T-cell (primary cell): Measurements from ENCODE around the gene AMER1. TPM values are rescaled to one million over a fixed set of nuclear protein-coding genes. Genes with fewer than 3 reads are reported as not detected.

ENCODE experiments used
- ATAC-seq, 4 experiments: fragments of 200-7000 bp in 3 of 4; fragments of 150-1000 bp in 1 of 4; cut with Tn5 transposase; replicated peaks in 1 of 4; 1 replicate in 3 of 4; 2 replicates in 1 of 4; pipeline ENCODE4 v1.10.0; 2021; ENCODE audit warnings: moderate library complexity in 3 of 4, mild to moderate bottlenecking in 2 of 4, moderate number of reproducible peaks in 1 of 4
- CTCF ChIA-PET, 2 donors: fragments of 300-600 bp; sonication (Branson Sonifier 250); formaldehyde crosslinking; loops; one replicate each; lab custom pipeline; 2022; ENCODE audit warnings: antibody characterized with exemption in 2 of 2; lab: Charles Lee
- POLR2A ChIA-PET, 2 donors: fragments of 300-600 bp; sonication (Branson Sonifier 250); formaldehyde crosslinking; loops; one replicate each; lab custom pipeline; 2022; ENCODE audit warnings: antibody characterized with exemption in 2 of 2; lab: Charles Lee
- DNase-seq, 35 experiments: peaks; one replicate each; pipeline versions ENCODE4 v3.0.0 to v3.0.0-alpha.2; 2013 to 2023
- H3K27ac ChIP-seq: one replicate; pipeline ENCODE4 v1.5.1; 2013; ENCODE audit warnings: low read length
- H3K27me3 ChIP-seq, 2 experiments: replicated peaks in 1 of 2; 1 replicate in 1 of 2; 2 replicates in 1 of 2; pipeline versions ENCODE4 v1.6.1 to v1.7.0; 2013; ENCODE audit warnings: low read length in 1 of 2, mixed read lengths in 1 of 2; ENCODE audit not compliant: control insufficient read depth in 2 of 2, insufficient read depth in 2 of 2; ENCODE audit errors: extremely low read depth in 1 of 2
- H3K36me3 ChIP-seq, 2 donors: 1 replicate in 1 of 2; 2 replicates in 1 of 2; pipeline versions ENCODE4 v1.6.1 to v1.7.0; 2013; ENCODE audit warnings: low read length in 1 of 2; ENCODE audit not compliant: control insufficient read depth in 2 of 2, insufficient read depth in 1 of 2; ENCODE audit errors: extremely low read depth in 1 of 2
- H3K4me1 ChIP-seq, 2 experiments: 1 replicate in 1 of 2; 2 replicates in 1 of 2; pipeline versions ENCODE4 v1.6.1 to v1.7.0; 2013; ENCODE audit warnings: low read length in 2 of 2, mixed read lengths in 1 of 2; ENCODE audit not compliant: insufficient read depth in 2 of 2, control insufficient read depth in 1 of 2; ENCODE audit errors: extremely low read depth in 1 of 2
- H3K4me3 ChIP-seq, 2 donors: 1 replicate in 1 of 2; 2 replicates in 1 of 2; pipeline versions ENCODE4 v1.5.1 to v1.7.0; 2013; ENCODE audit warnings: mild to moderate bottlenecking in 2 of 2, low read length in 1 of 2, moderate library complexity in 1 of 2; ENCODE audit not compliant: control insufficient read depth in 1 of 2; ENCODE audit errors: extremely low read depth in 1 of 2
- H3K9me3 ChIP-seq: 2 replicates; pipeline ENCODE4 v1.7.0; 2013
- H3K27ac Mint-ChIP-seq, 2 donors: one replicate each; pipeline ENCODE4 v1.8.0; 2020 to 2021; ENCODE audit warnings: mild to moderate bottlenecking in 2 of 2, mixed read lengths in 2 of 2
- H3K27me3 Mint-ChIP-seq, 2 donors: one replicate each; pipeline ENCODE4 v1.8.0; 2021 to 2022; ENCODE audit warnings: mixed read lengths in 2 of 2
- H3K36me3 Mint-ChIP-seq: one replicate; pipeline ENCODE4 v1.8.0; 2021; ENCODE audit warnings: mixed read lengths
- H3K4me1 Mint-ChIP-seq, 3 donors: one replicate each; pipeline ENCODE4 v1.8.0; 2020 to 2022; ENCODE audit warnings: mixed read lengths in 3 of 3, mild to moderate bottlenecking in 1 of 3
- H3K4me3 Mint-ChIP-seq, 3 donors: one replicate each; pipeline ENCODE4 v1.8.0; 2020 to 2022; ENCODE audit warnings: mild to moderate bottlenecking in 3 of 3, mixed read lengths in 3 of 3, moderate library complexity in 3 of 3
- H3K9me3 Mint-ChIP-seq, 3 donors: one replicate each; pipeline ENCODE4 v1.8.0; 2020 to 2022; ENCODE audit warnings: mixed read lengths in 3 of 3
- WGBS: methylation state at CpG from one replicate; pipeline ENCODE4 v1.1.5; 2013; ENCODE audit warnings: missing lambda C conversion rate; ENCODE audit not compliant: insufficient coverage; 5-methylcytosine and 5-hydroxymethylcytosine counted together
- total RNA-seq, 35 experiments: library from RNA in 6 of 35; stranded (reverse) in 6 of 35; fragments of 120-200 nt in 1 of 35; gene quantifications; one replicate each; pipeline versions ENCODE4 v1.2.1 to v1.2.4 and lab custom pipeline; 2013 to 2026

The AMER1 gene
- total RNA-seq, 5 donors from 2014 or later (not counting 1 experiment from before 2014, with no cell fraction given): 3.6 to 5.7 (median 4.9) TPM

GRCh38 chrX:64152857-64153256, 52.7 kb downstream of the AMER1 start:
- 33% methylated on average over 1 of the region's 6 CpGs for WGBS
- CTCF ChIA-PET: no interaction called here
- Histone ChIP-seq H3K36me3 (no peaks in the 10 kb centered on the region), H3K27me3 (no peaks in the 10 kb centered on the region), H3K4me3 (no peak overlapping the region), H3K4me1 (no peaks in the 10 kb centered on the region), H3K27ac (no peak overlapping the region), H3K9me3 (no peaks in the 10 kb centered on the region)
- POLR2A ChIA-PET: no interaction called here
- no peaks in the 10 kb centered on the region for H3K36me3 Mint-ChIP-seq
- H3K27me3 Mint-ChIP-seq: peaks cover 0 to 15% of the 10 kb centered on the region in 2 donors
- H3K9me3 Mint-ChIP-seq: peaks cover 3 to 19% (median 9%) of the 10 kb centered on the region in 3 donors
- H3K4me3 Mint-ChIP-seq: no peak overlapping the region
- H3K27ac Mint-ChIP-seq: no peak overlapping the region
- no peaks in the 10 kb centered on the region for H3K4me1 Mint-ChIP-seq
- ATAC-seq (no peak), DNase-seq (no peak)

- ChIA-PET CTCF (no interaction called here), POLR2A (no interaction called here)
- no peak overlapping the region for H3K27ac ChIP-seq
- H3K4me3 ChIP-seq: no peak overlapping the region
- ATAC-seq (no peak), DNase-seq (no peak)
- no peaks in the 10 kb centered on the region for H3K36me3 ChIP-seq
- Mint-ChIP-seq H3K9me3 (peaks cover 3 to 19% (median 9%) of the 10 kb centered on the region in 3 donors), H3K27me3 (peaks cover 0 to 20% of the 10 kb centered on the region in 2 donors), H3K4me1 (no peaks in the 10 kb centered on the region), H3K4me3 (no peak overlapping the region), H3K36me3 (no peaks in the 10 kb centered on the region), H3K27ac (no peak overlapping the region)
- H3K9me3 ChIP-seq: no peaks in the 10 kb centered on the region
- no peaks in the 10 kb centered on the region for H3K27me3 ChIP-seq
- no peaks in the 10 kb centered on the region for H3K4me1 ChIP-seq
Observed at GRCh38 chrX:64151911-64152310, 53.6 kb downstream of the AMER1 start.

DNA sequence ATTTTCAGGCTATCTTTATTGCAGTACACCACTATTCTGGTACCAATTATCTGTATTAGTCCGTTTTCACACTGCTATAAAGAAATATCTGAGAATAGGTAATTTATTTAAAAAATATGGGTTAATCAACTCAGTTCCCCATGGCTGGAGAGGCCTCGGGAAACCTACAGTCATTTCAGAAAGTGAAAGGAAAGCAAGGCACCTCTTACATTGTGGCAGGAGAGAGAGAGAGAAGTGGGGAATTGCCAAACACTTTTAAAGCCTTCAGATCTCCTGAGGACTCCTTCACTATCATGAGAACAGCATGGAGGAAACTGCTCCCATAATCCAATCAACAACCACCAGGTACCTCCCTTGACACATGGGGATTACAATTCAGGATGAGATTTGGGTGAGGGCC, 54.7 kb downstream of the AMER1 start:
- Mint-ChIP-seq H3K27me3 (peaks cover 0 to 20% of the 10 kb centered on the region in 2 donors), H3K27ac (no peak overlapping the region), H3K36me3 (no peaks in the 10 kb centered on the region), H3K4me3 (no peak overlapping the region), H3K4me1 (no peaks in the 10 kb centered on the region), H3K9me3 (peaks cover 3 to 14% (median 12%) of the 10 kb centered on the region in 3 donors)
- Histone ChIP-seq H3K4me3 (no peak overlapping the region), H3K27me3 (no peaks in the 10 kb centered on the region), H3K4me1 (no peaks in the 10 kb centered on the region), H3K9me3 (no peaks in the 10 kb centered on the region), H3K27ac (no peak overlapping the region), H3K36me3 (no peaks in the 10 kb centered on the region)
- DNase-seq (no peak), ATAC-seq (no peak)
- no CpG with 5 or more reads among the region's 2 CpGs for WGBS
- POLR2A ChIA-PET: no interaction called here
- CTCF ChIA-PET: no interaction called here

Other genes starting within 250 kb of the AMER1 start
- under 1 TPM in 2 of 5 donors, not detected in 3; 0.20 to 0.56 TPM for gene ASB12, start 24.9 kb upstream of the AMER1 start, total RNA-seq
- gene MTMR8, start 189.7 kb upstream of the AMER1 start, total RNA-seq: 1 to 10 TPM; 3.9 to 6.7 (median 5.8) TPM